HG02938 (cell line): Measurements from ENCODE around the gene FRMD1.

ENCODE experiments used
- ATAC-seq: cut with Tn5 transposase; IDR thresholded peaks from one replicate; pipeline ENCODE4 v1.9.1; 2021; ENCODE audit warnings: mild to moderate bottlenecking, moderate library complexity; ENCODE audit not compliant: unreplicated experiment

FRMD1 gene

DNA sequence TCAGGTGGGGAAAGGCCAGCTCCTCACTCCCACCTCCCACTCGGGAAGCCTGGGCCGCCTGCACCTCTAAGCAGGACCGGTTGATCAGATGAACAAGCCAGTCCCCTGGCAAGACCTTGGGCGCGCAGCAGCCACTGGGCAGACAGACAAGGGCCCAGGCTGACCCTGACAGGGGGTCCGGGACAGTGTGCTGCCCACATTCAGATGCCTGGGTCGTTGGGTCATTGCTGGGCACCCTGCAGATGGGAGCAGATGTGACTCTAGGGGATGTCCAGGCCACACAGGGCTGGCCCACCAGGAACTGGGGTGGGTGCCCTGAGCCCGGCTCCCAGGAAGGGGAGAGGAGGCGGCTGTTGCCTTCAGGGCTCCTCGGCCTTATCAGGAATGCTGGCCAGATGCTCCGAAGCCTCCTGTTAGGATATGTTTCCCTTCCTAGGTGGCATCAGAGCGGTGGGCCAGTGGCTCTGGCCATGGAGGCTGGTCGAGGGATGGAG, 17.3 kb upstream of the FRMD1 start:
- ATAC-seq = no peak

DNA sequence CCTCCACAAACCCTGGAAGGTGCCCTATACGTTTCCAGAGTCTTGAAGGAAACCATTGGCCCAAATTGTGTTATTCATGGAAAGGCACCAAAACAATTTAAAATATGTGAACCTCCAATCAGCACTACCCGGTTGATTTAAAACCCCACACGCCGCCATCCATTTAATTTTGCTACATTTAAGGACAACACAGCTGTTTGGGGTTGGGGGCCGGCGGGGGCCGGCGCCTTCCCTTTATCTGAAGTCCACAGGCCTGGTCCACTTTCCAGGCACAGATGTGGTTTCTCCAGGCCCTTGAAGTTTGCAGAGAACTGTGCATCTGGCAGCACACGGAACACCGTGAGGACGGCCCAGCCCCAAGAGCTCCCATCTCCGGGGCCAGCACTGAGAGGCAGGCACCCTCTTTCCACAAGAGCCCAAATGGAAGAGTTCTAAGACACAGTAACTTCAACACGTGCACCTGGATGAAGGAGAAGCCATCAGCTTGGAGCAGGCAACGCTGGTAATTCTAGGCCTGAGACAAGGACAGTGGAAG, 16.8 kb upstream of the FRMD1 start:
- ATAC-seq = no peak

DNA sequence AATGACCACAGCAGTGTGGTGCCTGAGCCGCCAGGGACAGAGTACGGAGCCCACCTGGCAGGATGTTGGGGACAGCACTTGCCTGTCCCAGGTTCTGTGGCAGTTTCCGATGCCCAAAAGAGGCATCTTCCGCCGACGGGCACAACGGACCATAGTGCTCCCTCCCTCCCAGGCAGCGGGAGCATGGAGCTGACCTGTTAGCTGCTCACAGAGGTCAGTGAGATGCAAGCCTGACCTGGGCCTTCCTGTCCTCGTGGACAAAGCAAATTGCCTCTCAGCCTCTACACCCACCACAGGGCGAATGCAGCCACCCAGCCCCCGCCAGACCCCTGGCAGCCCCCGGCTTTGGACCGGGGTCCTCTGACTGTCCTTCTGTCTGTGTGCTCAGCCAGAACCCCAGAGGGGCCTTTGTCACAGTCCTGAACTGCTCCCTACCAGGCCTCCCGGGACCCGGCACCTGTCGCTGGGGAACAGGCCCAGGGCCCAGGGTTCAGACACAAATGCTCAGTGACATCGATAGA, 16.2 kb upstream of the FRMD1 start:
- no peak for ATAC-seq

DNA sequence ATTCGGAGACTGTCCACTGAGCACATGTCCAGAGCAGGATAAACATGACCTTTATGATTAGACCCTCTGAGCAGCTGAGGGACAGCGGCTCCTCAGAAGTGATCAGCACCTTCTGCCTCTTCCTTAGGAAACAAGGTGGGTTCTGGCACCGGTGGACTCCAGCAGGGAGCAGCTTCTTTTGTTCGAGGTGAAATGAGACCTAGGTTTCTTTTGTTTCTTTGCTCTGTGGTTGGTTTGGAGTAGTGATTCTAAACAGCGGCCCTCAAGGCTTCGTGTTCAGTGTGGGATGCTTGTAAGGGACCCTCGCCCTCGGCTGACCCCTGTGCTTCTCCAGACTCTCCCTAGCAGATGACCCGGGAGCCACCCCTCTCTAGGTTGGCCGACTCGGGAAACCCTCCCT, 14.6 kb upstream of the FRMD1 start:
- ATAC-seq = no peak

DNA sequence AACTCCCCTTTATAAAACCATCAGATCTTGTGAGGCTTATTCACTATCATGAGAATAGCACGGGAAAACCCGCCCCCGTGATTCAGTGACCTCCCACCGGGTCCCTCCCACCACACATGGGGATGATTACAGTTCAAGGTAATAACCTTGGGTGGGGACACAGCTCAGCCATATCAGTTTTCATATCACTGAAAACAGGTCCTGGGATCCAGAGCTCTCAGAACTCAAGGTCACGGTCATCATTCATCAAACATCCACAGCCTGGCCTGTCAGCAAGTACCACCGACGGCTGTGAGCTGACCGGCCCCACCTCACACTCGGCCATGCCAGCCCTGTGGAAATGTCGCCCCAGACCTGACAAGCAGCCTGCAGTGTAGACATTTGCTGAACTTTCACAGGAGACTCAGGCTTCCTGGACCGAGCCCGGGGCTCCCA, 14.1 kb upstream of the FRMD1 start:
- ATAC-seq = no peak

DNA sequence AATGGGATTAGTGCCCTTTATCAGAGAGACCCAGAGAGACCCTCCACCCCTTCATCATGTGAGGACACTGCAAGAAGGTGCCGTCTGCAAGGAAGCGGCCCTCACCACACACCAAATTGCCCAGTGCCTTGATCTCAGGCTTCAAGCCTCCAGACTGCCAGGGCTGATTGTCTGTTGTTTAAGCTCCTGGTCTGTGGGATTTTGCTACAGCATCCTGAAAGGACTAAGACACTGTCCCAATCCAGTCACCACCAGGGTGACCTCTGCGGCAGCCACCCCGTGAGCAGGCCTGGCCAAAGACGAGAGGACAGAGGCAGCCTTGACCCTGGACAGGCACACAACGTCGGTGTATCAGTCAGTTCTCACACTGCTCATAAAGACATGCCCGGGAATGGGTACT, 13.5 kb upstream of the FRMD1 start:
- ATAC-seq = no peak

DNA sequence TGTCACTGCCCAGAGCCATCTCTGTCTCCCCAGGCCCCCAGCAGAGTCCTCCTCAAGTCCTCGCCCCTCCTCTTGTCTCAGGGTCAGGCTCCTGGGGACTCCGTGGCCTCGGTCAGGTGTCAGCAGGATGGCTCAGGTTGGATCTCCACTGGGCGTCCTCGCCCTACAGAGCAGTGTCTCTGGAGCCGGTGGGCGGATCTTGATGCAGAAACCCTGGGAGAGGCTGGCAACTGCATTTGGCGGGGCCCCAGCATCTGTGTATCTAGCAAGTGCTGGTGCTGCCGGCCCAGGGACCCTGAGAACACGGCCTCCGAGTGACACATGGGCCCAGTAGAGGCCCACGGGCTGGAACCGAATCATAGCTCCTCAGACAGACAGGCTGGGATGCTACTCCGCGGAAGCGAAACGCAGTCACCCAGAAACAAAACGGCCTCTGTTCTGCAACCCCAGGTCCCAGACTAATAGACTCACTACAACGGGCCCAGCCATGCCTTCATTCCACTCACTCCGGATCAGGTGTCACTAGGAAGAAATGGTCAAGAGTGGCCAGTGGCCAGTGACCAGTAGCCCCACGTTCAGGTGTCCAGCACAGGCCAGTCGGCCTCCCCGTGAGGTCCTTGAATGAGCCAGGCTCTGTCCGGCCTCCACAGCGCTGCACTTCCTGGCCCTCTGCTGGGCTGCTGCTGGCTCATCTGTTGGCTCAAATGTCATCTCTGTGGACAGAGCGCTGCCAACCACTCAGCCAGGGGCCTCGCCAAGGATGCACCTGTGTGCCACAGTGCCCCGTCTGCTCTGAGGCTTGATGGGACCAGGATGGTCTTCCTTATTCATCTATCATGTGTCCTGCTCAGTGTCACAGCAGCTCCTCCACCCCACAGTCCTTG, 12.6 kb upstream of the FRMD1 start:
- ATAC-seq = no peak

DNA sequence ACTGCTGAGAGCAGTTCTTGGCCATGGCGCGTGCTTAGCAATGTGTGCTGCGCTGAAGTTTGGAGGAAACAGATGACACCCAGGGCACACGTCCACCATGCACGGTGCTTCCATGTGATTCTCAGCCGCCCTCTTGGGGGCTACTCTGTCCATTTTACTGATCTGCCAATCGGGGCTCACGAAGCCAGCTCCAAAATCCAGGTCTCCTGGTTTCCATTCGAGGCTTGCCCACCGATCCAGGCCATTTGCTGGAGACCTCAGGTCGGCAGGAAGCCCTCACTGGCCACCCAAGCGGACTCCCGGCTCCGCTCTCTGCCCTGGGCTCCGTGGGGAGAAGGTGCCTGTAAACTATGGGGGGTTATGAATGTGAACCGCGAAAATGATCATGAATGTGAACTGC, 11.7 kb upstream of the FRMD1 start:
- no peak for ATAC-seq

DNA sequence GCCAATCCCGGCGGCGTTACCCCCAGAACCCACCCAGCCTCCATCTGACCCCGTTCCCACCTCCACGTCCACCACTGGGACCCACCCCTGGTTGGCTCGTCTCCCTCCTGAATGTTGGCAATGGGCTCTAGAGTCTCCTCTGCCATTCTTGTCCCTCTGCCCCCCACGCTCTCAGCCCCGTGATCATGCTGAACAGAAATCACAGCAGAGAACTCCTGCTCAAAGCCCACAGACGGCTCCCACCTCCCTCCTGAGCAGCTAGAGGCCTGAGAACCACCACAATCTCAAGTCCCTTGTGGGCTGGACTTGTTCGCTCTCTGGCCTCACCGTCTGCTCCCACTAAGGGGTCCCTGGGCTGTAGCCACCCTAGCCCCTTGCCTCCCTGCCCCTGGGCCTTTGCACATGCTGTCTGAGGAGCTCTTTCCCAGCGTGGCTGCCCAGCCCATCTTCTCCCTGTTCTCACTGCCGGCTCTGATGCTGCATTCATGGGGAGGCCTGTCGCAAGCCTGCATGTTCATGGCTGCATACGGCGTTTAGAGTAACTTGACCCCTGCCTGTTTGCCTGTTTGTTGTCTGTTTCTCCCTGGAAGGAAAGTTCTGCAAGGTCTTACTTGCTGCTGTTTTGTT, 11.2 kb upstream of the FRMD1 start:
- no peak for ATAC-seq

DNA sequence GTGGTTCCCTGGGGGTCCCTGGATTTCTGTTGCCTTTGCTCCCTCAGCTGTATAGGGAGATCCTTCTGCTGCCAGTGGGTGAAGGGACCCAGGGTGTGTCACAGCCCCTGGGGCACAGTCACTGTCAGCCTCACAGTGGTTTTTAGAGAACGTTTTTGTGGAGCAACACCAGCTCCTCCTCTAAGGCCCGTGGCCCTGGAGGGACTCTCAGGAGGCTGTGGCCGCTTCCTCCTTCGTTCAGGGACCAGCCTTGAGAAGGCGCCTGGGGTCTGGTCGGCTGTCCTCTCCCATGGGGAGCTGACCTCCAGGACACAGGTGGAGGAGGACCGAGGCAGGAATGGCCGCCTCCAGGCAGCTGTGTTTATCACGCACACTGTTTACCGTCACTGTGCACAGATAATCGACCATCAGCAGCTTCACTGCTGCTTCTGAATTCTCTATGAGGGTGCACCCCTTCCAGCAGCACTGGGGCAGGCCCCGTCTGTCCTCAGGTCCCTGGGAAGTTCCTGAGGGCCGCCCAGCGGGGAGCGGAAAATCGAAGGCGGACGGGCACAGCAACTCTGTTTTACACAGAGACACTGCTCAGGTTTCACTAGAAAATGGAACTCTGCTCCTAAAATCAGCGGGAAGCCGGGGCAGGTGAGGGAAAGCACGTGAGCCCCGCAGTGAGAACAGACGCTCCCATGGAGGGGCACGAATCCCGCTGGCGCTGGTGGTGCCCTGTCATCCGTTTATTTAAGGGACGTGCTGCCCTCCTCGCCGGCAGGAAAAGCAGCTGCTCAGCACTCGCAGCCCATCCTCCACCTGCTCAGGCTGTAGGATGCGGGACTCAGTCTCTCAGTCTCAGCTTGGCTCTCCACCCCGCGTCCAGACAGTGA, 10.4 kb upstream of the FRMD1 start:
- ATAC-seq = no peak

DNA sequence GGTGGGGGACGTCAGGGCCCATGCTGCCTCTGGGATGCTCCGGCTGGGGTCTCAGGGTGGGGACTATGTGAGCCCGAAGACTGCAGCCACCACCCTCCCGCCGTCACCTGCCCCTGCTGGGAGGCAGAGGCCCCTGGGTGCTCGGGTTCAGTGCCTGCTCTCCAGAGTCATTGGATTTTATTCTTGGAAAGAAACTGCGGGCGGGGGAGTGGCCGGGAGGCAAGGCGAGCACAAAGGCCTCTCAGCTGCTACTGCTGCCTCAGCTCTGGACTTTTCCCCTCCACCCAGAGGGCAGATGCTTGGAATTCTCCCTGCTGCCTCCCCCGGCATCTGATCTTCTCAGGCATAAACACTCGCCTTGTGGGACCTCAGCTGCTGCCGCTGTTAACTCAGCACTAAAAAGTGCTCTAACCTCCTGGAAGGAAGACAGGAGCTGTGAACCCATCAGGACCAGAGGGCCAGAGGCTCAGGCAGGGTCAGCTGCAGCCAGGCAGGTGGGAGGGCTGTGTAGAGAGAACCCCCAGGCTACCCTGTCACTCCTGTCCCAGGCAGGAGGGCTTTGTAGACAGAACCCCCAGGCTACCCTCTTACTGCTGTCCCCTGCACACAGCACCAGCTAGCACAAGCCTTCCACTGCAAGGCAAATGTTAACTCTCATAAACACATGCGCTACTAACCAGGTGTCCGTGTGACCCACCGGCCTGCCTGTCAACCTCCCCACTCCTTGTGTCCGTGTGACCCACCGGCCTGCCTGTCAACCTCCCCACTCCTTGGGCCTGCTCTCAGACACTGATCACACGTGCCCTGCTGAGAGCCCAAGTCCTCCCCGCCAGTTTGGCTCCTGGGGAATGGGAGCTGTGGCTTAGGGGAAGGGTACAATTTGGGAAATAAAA, 9.4 kb upstream of the FRMD1 start:
- no peak for ATAC-seq

DNA sequence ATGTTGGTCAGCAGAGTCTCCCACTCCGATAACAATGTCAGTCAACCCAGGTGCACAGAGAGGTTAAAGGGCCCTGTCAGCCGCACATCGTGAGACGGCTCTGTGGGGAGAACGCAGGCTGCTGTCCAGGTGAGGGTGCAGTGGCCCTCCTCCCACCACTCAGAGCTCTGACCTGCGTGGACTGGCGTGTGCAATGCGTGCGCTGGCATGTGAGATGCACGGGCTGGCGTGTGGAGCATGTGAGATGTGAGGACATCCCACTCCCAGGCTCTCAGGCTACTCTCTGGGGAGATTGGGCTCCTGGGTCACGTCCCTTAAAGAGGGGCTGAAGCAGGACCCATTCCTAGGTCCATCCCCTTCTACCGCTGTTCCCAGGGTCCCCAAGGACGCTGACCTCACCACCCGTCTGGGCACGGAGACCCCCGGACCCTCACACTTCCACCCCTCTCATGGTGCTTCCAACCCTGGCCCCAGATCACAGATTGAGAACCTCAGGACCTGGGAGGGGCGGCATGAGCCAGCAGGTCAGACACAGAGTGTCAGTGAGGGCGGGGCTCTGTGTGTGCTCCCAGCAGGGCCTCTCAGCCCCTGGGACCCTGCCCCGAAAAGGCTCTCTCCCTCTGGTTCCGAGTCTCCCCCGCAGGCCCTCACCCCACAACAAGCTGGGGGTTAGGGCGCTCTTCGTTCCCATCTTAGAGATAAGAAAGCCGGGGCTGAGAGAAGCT, 8.6 kb upstream of the FRMD1 start:
- no peak for ATAC-seq

DNA sequence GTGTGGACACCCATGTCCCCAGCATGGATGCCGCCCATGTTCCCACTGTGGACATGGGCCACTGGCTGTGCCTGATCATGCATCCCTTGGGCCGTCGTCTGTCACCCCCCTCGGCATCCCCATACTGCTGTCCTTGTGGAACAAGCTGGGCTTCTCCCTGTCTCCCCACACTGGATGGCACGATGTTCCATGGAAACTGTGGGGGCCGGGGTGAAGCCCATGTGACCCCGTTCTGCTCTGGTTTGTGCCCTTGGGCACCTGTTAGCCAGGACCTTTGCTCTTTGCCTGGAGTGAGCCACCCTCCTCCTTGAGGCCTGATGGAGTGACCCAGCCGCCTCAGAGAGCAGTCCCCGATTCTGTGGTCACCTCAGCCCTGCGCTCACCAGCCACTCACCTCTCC, 7.6 kb upstream of the FRMD1 start:
- no peak for ATAC-seq

DNA sequence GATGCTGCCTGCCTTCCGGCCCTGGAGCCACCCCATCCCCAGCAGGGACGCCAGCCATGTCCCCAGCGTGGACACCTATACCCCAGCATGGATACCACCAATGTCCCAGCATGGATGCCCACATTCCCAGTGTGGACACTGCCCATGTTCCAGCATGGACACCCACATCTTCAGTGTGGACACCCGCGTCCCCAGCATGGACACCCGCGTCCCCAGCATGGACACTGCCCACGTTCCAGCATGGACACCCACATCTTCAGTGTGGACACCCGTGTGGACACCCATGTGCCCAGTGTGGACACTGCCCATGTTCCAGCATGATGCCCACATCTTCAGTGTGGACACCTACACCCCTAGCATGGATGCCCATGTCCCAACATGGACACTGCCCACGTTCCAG, 7.1 kb upstream of the FRMD1 start:
- no peak for ATAC-seq

DNA sequence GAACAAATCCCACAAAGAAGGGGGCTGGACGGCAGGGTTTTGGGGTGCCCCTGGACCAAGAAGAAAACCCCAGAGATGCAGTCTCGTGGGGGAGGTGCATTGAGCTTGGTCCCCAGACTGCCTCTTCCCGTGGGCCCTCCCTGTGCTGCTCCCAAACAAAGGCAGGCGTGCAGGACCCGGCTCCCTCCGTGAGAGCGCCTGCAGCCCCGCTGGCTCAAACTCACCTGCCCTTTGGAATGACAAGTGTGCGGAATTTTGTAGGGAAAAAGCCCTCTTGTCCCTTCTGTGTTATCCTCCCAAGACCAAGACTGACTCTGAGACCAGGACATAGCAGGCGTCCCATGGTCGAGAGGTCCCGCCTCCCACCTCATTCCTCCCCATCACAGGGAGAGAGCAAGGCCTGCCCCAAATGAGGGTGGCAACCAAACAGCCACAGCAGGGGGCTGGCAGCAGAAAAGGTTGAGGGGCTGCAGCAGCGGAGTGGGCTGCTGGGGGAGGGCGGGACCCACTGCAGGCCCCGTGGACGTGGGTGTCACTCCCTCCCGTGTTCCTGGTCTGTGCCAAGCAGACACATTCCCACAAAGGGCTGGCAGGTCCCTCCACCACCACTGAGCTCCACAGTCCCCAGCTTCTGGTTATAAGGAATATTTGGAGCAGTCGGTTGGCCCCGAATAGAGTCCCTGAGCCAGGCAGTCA, 5.6 kb upstream of the FRMD1 start:
- ATAC-seq = no peak

DNA sequence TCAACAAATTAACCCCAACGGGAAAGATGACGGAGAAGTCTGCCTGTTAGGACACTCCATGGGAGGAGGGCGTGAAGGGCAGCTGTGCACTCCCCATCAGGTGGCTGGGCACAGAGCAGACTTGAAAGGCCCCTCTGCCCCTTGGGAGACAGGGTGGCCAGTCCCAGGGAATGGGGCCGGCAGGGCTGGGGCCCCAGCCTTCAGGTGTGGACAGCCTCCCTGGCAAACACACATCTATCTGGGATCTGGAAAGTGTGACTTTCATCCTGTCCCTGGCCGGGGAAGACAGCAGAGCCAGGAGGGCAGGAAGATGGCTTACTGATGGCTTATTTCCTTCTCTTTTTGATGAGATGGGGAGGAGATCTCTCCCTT, 4.5 kb upstream of the FRMD1 start:
- ATAC-seq = no peak

DNA sequence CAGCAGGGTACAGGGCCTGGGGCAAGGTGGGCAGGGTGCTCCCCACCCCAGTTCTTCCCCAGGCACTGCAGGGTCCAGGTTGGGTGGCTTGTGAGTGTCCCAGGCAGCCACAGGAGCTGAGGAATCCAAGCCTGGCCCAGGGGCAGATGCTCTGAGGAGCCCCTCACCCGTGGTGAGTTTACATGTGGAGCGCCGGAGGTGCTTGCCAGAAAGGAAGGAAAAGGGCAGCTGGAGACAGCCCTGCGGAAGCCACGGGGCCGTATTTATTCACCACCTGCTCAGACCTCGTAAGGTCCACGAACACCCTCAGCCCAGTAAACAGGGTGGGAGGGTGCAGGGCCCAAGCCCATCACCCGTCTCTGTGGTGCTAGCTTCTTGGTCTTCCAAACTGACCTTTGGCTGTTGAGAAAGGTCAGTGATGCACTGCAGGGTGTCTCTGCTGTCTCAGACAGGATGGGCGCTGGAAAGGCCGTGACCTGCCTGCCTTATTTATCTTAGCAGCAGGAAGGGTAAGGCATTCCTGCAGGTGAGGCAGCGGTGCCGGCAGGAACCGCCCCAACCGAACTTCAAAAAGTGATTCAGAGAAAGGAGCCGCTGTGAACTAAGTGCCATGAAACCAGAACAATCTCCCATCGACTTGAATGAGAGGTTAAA, 4.0 kb upstream of the FRMD1 start:
- ATAC-seq = no peak

DNA sequence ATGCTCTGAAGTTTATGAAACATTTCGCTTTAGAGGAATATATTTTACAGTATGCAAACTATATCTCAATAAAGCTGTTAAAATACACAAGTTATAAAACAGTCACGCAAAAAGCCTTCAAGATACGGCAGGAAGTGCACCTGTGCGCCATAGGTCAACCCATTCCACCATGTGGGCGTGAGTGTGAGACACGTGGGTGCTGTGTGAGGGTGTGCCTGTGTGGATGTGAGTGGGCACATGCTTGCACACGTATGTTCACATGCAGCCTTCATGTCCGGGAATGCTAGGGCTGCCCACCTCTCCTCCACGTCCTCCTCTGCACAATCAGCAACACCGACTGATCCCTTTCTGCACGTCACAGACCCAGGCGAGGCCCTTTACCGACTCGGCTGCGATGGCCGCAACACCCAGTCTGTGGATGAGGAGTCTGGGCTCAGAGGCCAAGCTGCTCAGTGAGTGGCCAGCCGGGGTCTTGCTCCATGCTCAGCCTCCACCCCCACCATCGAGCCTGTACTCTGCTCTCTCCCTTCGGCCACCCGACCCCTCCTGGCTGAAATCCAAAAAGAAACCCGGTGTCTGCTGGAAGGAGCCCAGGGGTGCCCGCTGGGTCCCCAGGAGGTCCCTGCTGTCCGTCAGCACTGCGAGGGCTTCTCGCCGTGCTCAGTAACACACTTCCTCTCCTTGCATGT, 3.0 kb upstream of the FRMD1 start:
- ATAC-seq = no peak
